Small intestine (tissue), 7 donors: ENCODE data around the gene TRAPPC3. TPM values are rescaled to one million over a fixed set of nuclear protein-coding genes. Genes with fewer than 3 reads are reported as not detected.

Experiments used
- DNase-seq, 2 donors: peaks; one replicate each; pipeline versions ENCODE4 v3.0.0 to v3.0.0-alpha.2; 2013
- FAIRE-seq: peaks from 2 replicates; lab custom pipeline; 2012; peaks lifted over from hg19 to GRCh38; lab: Jason Lieb, UNC
- H3K27ac ChIP-seq, 3 donors: one replicate each; pipeline ENCODE4 v1.5.1; 2013; ENCODE audit warnings: low read length in 2 of 3, mild to moderate bottlenecking in 2 of 3, control low read depth in 1 of 3, inconsistent platforms in 1 of 3, low read depth in 1 of 3, moderate library complexity in 1 of 3
- H3K27me3 ChIP-seq, 3 donors: one replicate each; pipeline ENCODE4 v1.6.1; 2013; ENCODE audit warnings: low read length in 3 of 3, inconsistent platforms in 1 of 3; ENCODE audit not compliant: control insufficient read depth in 3 of 3, insufficient read depth in 3 of 3
- H3K36me3 ChIP-seq, 3 donors: one replicate each; pipeline ENCODE4 v1.6.1; 2013; ENCODE audit warnings: low read length in 3 of 3, inconsistent platforms in 1 of 3, low read depth in 1 of 3, mild to moderate bottlenecking in 1 of 3, moderate library complexity in 1 of 3; ENCODE audit not compliant: control insufficient read depth in 3 of 3, insufficient read depth in 2 of 3
- H3K4me1 ChIP-seq, 3 donors: one replicate each; pipeline ENCODE4 v1.6.1; 2013; ENCODE audit warnings: low read length in 2 of 3, inconsistent platforms in 1 of 3, low read depth in 1 of 3, mild to moderate bottlenecking in 1 of 3, moderate library complexity in 1 of 3; ENCODE audit not compliant: control insufficient read depth in 3 of 3, insufficient read depth in 2 of 3
- H3K4me3 ChIP-seq, 3 donors: one replicate each; pipeline ENCODE4 v1.5.1; 2013; ENCODE audit warnings: low read length in 3 of 3, control low read depth in 1 of 3, inconsistent platforms in 1 of 3, low read depth in 1 of 3, mild to moderate bottlenecking in 1 of 3, moderate library complexity in 1 of 3
- H3K9me3 ChIP-seq, 2 donors: one replicate each; pipeline ENCODE4 v1.6.1; 2013; ENCODE audit warnings: low read depth in 1 of 2, low read length in 1 of 2; ENCODE audit not compliant: control insufficient read depth in 2 of 2, insufficient read depth in 1 of 2
- WGBS, 3 donors: extraction: QIAGEN DNeasy Blood & Tissue Kit; methylation state at CpG; one replicate each; pipeline ENCODE4 v1.1.7; 2013; 5-methylcytosine and 5-hydroxymethylcytosine counted together
- polyA plus RNA-seq, 4 donors: library from polyadenylated mRNA; stranded (reverse) in 3 of 4; unstranded in 1 of 4; fragments of 200-250 nt in 3 of 4; fragments of 120-200 nt in 1 of 4; gene quantifications; one replicate each; pipeline versions ENCODE4 v1.2.1 to v1.2.3, GENCODE V29; 2013
- donor health status: healthy with polysubstance abuse.
- donor health status: control.
- donor health status: control.
- donor health status: Bipolar disorder and iron deficiency.
- donor health status: healthy.

Gene TRAPPC3
- polyA plus RNA-seq, 4 donors = 61.8 to 90.5 (median 71.6) TPM

GRCh38 chr1:36111151-36111550 is 38.1 kb downstream of the TRAPPC3 start:
- 58 to 64% (median 61%) methylated on average over 4 of the region's 4 CpGs for WGBS, 3 donors
- no peaks in the 10 kb centered on the region for H3K27me3 ChIP-seq
- H3K9me3 ChIP-seq = no peaks in the 10 kb centered on the region
- no peaks in the 10 kb centered on the region for H3K36me3 ChIP-seq
- no peaks in the 10 kb centered on the region for H3K4me1 ChIP-seq
- DNase-seq (no peak), FAIRE-seq (no peak)
- H3K27ac ChIP-seq = no peak overlapping the region
- no peak overlapping the region for H3K4me3 ChIP-seq

- 76 to 86% (median 82%) methylated on average over 11 of the region's 11 CpGs for WGBS, 3 donors
- Histone ChIP-seq H3K27ac (peak overlapping the region in 1 of 3 donors; percentile 5), H3K4me1 (no peaks in the 10 kb centered on the region), H3K36me3 (no peaks in the 10 kb centered on the region), H3K4me3 (no peak overlapping the region), H3K9me3 (no peaks in the 10 kb centered on the region), H3K27me3 (no peaks in the 10 kb centered on the region)
- DNase-seq (no peak), FAIRE-seq (no peak)
Measured at GRCh38 chr1:36109041-36109679, 40.1 kb downstream of the TRAPPC3 start.

- 73 to 84% (median 79%) methylated on average over 14 of the region's 14 CpGs for WGBS, 3 donors
- Histone ChIP-seq H3K4me1 (no peaks in the 10 kb centered on the region), H3K36me3 (no peaks in the 10 kb centered on the region), H3K27ac (no peak overlapping the region), H3K27me3 (no peaks in the 10 kb centered on the region), H3K9me3 (no peaks in the 10 kb centered on the region), H3K4me3 (no peak overlapping the region)
- FAIRE-seq (no peak), DNase-seq (no peak)
Measured at GRCh38 chr1:36108314-36108713, 41.0 kb downstream of the TRAPPC3 start.

GRCh38 chr1:36107394-36107793 is 41.9 kb downstream of the TRAPPC3 start:
- H3K27me3 ChIP-seq = no peaks in the 10 kb centered on the region
- H3K36me3 ChIP-seq = no peaks in the 10 kb centered on the region
- 89 to 93% (median 90%) methylated on average over 7 to 9 of the region's 9 CpGs for WGBS, 3 donors
- DNase-seq (no peak), FAIRE-seq (no peak)
- H3K4me3 ChIP-seq = no peak overlapping the region
- H3K27ac ChIP-seq = no peak overlapping the region
- no peaks in the 10 kb centered on the region for H3K4me1 ChIP-seq
- no peaks in the 10 kb centered on the region for H3K9me3 ChIP-seq

- Histone ChIP-seq H3K4me1 (no peaks in the 10 kb centered on the region), H3K36me3 (no peaks in the 10 kb centered on the region), H3K27me3 (no peaks in the 10 kb centered on the region), H3K27ac (no peak overlapping the region), H3K9me3 (no peaks in the 10 kb centered on the region), H3K4me3 (no peak overlapping the region)
- WGBS, 3 donors = 38 to 47% (median 43%) methylated on average over 5 of the region's 5 CpGs
- FAIRE-seq = no peak
- no peak for DNase-seq
Measured at GRCh38 chr1:36106269-36106668, 43.0 kb downstream of the TRAPPC3 start.

GRCh38 chr1:36101546-36101945 is 47.7 kb downstream of the TRAPPC3 start:
- Histone ChIP-seq H3K36me3 (peaks cover 0 to 9% (median 0%) of the 10 kb centered on the region in 3 donors), H3K27me3 (no peaks in the 10 kb centered on the region), H3K9me3 (no peaks in the 10 kb centered on the region), H3K4me3 (no peak overlapping the region), H3K4me1 (peaks cover 0 to 14% (median 0%) of the 10 kb centered on the region in 3 donors), H3K27ac (no peak overlapping the region)
- 94 to 97% (median 95%) methylated on average over 5 of the region's 5 CpGs for WGBS, 3 donors
- FAIRE-seq = no peak
- DNase-seq = no peak

- Histone ChIP-seq H3K4me3 (no peak overlapping the region), H3K36me3 (peaks cover 0 to 18% (median 6%) of the 10 kb centered on the region in 3 donors), H3K4me1 (peaks cover 0 to 14% (median 0%) of the 10 kb centered on the region in 3 donors), H3K9me3 (no peaks in the 10 kb centered on the region), H3K27ac (no peak overlapping the region), H3K27me3 (no peaks in the 10 kb centered on the region)
- no peak for DNase-seq
- no peak for FAIRE-seq
- 63 to 72% (median 64%) methylated on average over 6 of the region's 6 CpGs for WGBS, 3 donors
Measured at GRCh38 chr1:36100376-36100775, 48.9 kb downstream of the TRAPPC3 start.

GRCh38 chr1:36099681-36100341 is 49.5 kb downstream of the TRAPPC3 start:
- FAIRE-seq = no peak
- WGBS, 3 donors = 6 to 26% (median 20%) methylated on average over 12 to 18 of the region's 18 CpGs
- Histone ChIP-seq H3K9me3 (no peaks in the 10 kb centered on the region), H3K4me3 (no peak overlapping the region), H3K36me3 (peaks cover under 1 to 20% (median 6%) of the 10 kb centered on the region in 3 donors), H3K27ac (no peak overlapping the region), H3K27me3 (no peaks in the 10 kb centered on the region), H3K4me1 (peaks cover 0 to 14% (median 0%) of the 10 kb centered on the region in 3 donors)
- DNase-seq = peak; percentile 74 to 84
